ENCODE results near the gene MAN2A2.
"Not testable (repeated sequence)": the region's sequence is repeated elsewhere in the genome, so short reads cannot be mapped to it uniquely, and the experiment has no call there.

The MAN2A2 gene

DNA sequence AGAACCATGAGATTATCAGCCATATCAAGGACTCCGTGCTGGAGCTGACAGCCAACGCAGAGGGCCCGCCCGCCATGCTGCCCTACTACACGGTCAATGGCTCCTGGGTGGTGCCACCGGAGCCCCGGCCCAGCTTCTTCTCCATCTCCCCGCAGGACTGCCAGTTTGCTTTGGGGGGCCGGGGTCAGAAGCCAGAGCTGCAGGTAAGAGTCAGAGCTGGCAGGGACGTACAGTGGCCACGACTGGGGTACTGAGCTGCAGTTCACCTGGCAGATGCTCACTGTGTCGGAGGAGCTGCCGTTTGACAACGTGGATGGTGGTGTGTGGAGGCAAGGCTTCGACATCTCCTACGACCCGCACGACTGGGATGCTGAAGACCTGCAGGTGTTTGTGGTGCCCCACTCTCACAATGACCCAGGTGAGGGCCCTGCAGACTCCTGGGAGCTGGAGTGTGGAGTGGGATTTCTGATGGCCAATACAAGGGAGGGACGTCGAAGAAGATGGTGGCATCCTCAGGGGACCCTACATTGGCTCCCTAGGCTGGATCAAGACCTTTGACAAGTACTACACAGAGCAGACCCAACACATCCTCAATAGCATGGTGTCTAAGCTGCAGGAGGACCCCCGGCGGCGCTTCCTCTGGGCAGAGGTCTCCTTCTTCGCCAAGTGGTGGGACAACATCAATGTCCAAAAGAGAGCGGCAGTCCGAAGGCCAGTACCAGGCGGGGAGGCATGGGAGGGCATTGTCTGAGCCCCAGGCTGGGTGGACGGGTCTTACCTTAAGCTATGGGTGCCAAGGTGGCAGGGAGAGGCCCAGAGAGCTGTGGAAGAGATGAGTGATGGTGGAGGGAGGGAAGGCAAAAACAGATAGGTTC is 2.4 kb downstream of the MAN2A2 start:
- no peak for DNase-seq (ENCODE audit: low read depth)

DNA sequence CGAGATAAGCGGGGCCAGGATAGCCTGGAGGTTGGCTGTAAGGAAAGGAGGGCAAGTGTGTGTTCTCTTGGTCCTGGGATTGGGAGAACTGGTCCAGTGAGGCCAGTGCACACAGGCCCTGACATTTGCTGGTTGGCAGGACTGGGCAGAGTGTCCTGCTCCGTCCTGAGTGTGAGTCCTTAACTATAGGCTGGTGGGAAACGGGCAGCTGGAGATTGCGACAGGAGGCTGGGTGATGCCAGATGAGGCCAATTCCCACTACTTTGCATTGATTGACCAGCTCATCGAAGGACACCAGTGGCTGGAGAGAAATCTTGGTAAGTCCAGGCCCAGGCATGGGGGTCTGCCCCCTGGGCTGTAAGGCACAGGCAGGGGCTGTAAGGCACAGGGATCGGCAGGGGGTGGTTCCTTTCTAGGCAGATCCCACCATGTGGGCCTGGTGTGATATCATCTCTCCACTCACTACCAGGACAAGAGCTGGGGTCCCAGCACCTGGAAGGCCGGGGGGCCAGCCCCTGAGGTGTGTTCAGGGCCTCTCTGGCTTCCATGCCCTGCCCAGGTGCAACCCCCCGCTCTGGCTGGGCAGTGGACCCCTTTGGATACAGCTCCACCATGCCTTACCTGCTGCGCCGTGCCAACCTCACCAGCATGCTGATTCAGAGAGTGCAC is 3.2 kb downstream of the MAN2A2 start:
- no peak for DNase-seq (ENCODE audit: low read depth)

DNA sequence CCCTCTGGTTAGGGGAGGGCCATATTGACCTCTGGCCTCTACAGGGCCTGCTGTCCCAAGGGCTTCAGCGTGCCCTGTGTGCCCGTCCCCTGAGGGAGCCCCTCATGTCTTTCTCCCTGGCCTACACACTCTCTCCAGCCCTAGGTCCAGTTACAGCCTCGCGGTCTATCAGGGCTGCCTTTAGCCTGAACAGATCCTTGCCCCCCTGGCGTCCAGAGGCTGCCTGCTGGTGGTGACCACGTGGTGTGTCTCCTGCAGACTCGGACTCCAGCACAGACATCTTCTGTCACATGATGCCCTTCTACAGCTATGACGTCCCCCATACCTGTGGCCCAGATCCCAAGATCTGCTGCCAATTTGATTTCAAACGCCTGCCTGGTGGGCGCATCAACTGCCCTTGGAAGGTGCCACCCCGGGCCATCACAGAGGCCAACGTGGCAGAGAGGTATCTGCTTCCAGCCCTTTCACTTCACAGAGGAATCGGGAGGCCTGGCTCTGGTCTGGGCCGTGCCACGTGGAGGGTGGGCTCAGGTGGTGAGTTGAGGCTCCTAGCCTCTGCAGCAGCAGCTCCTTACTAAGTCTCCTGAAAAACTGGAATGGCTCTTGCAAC is 4.1 kb downstream of the MAN2A2 start:
- no peak for DNase-seq (ENCODE audit: low read depth)

- no peak for DNase-seq (ENCODE audit: low read depth)
Observed at GRCh38 chr15:90907838-90908507, 4.9 kb downstream of the MAN2A2 start.

GRCh38 chr15:90909449-90909848 is 6.3 kb downstream of the MAN2A2 start:
- DNase-seq (ENCODE audit: low read depth) = not testable (repeated sequence)

GRCh38 chr15:90909976-90910375 is 6.9 kb downstream of the MAN2A2 start:
- DNase-seq (ENCODE audit: low read depth) = no peak

- no peak for DNase-seq (ENCODE audit: low read depth)
Observed at GRCh38 chr15:90910441-90911301, 7.6 kb downstream of the MAN2A2 start.

DNA sequence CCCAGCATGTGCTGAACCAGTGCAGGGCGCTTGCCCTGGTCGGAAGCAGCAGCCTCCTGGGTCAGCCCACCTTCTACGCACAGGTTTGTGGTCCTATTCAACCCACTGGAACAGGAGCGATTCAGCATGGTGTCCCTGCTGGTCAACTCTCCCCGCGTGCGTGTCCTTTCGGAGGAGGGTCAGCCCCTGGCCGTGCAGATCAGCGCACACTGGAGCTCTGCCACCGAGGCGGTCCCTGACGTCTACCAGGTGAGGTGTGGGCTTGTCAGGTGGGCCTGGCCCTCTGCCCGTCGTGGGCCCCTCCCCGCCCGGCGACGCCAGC is 8.2 kb downstream of the MAN2A2 start:
- no peak for DNase-seq (ENCODE audit: low read depth)

DNA sequence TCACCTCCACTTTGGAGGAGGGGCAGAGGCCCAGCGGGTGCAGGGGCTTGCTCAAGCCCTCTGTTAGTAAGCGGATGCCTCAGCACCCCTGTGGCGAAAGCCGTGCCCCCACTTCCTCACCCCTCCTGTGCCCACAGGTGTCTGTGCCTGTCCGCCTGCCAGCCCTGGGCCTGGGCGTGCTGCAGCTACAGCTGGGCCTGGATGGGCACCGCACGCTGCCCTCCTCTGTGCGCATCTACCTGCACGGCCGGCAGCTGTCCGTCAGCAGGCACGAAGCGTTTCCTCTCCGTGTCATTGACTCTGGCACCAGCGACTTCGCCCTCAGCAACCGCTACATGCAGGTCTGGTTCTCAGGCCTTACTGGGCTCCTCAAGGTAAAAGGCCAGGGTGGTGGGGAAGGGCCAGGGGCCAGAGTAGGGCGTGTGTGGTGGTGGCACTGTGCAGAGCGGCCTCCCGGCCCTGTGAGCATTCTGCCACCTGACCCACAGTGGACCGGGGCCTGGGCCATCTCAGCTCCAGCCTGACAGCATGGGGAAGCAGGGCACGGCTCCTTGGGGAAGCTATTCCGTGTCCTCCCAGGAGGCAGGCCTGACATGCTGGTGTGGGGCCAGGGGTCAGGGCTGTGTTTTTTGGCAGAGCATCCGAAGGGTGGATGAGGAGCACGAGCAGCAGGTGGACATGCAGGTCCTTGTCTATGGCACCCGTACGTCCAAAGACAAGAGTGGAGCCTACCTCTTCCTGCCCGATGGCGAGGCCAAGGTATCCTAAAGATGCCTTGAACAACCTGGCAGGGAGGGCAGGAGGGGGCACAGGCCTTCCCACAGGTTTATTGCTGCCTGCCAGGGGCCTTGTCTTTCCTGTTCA is 9.0 kb downstream of the MAN2A2 start:
- DNase-seq (ENCODE audit: low read depth) = no peak

- DNase-seq (ENCODE audit: low read depth) = no peak
Observed at GRCh38 chr15:90912770-90913075, 9.6 kb downstream of the MAN2A2 start.

GRCh38 chr15:90913398-90913944 is 10.4 kb downstream of the MAN2A2 start:
- no peak for DNase-seq (ENCODE audit: low read depth)

GRCh38 chr15:90914305-90915080 is 11.4 kb downstream of the MAN2A2 start:
- DNase-seq (ENCODE audit: low read depth) = no peak

GRCh38 chr15:90915216-90915807 is 12.2 kb downstream of the MAN2A2 start:
- no peak for DNase-seq (ENCODE audit: low read depth)

- DNase-seq (ENCODE audit: low read depth) = no peak
Observed at GRCh38 chr15:90915808-90916440, 12.8 kb downstream of the MAN2A2 start.

DNA sequence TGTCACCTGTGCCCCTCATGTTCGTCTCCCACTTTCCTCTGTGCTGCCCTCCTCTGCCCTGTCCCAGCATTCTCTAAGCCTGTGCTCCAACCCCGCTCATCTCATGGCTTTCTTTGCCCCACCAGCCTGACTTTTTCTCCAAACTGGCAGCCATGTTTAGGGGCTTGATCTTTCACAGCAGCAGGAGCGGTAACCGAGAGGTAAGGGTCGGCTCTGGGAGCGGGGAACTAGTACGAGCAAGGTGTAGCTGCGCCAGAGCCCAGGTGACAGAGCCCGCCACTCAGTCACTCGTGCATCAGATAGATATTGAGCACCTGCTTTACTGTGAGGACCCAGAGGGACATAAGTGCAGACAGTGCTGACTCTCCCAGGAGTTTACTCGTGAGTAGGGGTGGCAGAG is 13.4 kb downstream of the MAN2A2 start:
- DNase-seq (ENCODE audit: low read depth) = no peak

GRCh38 chr15:90917569-90917968 is 14.5 kb downstream of the MAN2A2 start:
- no peak for DNase-seq (ENCODE audit: low read depth)

DNA sequence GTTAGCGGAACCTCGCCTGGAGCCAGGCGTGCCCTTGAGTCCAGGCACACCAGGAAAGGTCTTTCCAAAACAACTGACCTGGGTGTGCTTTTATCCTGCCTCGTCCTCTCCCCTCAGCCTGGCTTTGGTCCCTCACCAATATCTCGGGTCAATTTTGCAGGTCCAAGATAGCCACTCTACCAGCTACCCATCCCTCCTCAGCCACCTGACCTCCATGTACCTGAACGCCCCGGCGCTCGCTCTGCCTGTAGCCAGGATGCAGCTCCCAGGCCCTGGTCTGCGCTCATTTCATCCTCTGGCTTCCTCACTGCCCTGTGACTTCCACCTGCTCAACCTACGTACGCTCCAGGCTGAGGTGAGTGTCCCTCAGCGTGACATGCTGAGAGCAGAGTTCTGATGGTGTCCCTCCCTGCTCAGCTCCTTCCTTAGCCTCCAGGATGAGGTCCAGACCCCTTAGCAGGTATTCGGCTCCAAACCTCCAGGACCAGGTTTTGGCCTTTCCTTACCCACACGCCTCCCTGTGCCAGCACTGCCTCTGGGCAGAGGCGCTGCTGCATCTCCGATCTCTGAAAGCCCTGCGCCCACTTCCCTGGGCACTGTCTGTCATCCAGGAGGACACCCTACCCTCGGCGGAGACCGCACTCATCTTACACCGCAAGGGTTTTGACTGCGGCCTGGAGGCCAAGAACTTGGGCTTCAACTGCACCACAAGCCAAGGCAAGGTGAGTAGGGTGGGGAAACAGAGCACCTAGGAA is 15.1 kb downstream of the MAN2A2 start:
- no peak for DNase-seq (ENCODE audit: low read depth)

- no peak for DNase-seq (ENCODE audit: low read depth)
Observed at GRCh38 chr15:90918835-90919234, 15.7 kb downstream of the MAN2A2 start.

Measured in stimulated activated CD8-positive, alpha-beta memory T cell treated with anti-CD3 and anti-CD28 coated beads, Interleukin-12 subunit alpha, Interleukin-12 subunit beta, amount 100 ng/mL, for 4 hours (primary cell).